GM18517 (cell line): Measurements from ENCODE around the gene CHST15.

Source experiments
- ATAC-seq: cut with Tn5 transposase; IDR thresholded peaks from one replicate; pipeline ENCODE4 v1.9.1; 2021; ENCODE audit warnings: mild to moderate bottlenecking, moderate library complexity; ENCODE audit not compliant: unreplicated experiment

CHST15 gene

DNA sequence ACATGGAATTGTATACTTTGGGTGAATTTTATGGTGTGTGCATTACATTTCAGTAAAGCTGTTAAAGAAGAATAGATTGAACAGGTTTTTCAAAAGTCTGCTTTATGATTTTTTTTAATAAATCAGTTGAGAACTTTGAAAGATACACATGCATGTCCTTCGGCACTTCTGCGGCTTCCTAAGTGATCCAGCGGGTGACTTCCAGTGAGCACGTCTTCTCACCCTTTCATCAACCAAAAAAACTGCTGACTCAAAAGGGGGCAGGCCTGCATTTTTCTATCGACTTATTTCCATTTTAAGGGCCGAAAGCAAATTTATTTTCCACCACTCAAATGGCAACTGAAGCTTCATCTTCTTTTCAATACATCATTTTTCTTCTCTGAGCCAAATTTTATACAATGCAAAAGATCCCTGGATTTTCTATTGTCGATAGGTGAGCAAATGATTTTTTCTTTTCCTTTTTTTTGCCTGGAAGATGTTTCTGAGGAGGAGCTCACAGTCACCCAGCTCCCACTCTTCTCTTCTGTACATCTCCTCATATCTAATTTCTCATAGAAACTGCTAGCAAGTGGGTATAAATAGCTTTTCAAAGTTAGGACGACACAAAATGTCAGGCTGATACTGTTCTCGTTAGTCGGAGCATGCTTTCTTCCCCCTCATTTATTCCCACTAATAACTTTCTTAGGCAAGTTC lies 10.2 kb downstream of the CHST15 start:
- ATAC-seq = no peak

DNA sequence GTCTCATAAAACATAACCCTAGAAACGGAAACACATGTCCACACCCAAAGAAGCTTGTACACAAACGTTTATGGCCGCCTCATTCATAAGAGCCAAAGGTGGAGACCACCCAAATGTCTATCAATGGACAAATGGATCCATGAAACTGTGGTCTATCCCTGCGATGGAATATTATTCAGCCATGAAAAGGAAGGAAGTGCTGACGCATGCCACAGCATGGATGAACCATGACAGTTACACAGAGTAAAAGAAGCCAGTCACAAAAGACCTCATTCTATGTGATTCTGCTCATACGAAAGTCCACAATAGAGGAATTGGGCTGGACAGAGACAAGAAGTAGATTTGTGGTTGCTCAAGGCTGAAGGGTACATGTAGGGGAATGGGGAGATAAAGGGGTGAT lies 10.8 kb downstream of the CHST15 start:
- ATAC-seq = no peak

DNA sequence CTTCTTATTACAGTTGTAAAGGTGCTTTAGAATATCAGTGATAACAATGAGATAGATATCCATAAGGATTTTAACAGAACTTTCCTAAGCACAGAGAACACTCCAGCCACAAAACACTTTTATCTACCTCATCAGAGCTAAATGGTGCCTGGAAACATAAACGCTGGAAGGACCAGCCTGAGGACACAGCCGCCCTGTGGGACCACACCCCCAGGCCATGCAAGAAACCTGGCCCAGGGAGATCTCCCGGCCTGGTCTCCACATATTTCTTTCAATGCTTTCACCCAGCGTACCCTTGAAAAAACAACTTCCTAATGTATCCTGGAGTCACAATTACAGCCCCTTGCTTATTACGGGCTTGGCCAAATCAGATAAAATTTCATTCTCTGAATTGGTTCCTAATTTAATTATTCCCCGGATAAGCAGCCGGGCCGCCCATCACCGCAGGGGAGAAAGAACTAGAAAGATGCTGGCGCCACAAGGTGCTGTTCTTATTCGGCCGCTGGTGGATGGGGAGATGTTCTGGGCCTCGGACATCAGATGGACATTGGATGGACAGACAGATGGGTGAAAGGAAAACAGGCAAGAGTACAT lies 11.8 kb downstream of the CHST15 start:
- no peak for ATAC-seq

DNA sequence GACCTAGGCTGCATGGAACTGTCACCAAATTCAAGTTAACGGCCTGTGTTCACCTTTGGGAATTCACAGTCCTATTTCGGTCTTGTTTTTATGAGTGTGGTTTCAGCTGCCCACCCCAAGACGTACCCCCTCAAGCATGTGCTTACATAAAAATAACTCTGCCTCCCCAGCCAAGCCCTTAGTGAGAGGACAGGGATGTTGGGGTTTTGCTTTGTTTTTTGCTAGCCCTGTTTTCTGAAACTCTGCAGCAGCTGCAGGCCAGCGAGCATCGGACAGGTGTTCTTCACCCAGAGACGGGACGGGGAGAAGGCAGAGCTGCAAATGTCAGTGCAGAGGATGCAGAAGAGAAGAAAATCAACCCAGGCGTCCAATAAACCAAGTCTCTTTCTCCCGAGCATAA lies 13.5 kb downstream of the CHST15 start:
- ATAC-seq = no peak

DNA sequence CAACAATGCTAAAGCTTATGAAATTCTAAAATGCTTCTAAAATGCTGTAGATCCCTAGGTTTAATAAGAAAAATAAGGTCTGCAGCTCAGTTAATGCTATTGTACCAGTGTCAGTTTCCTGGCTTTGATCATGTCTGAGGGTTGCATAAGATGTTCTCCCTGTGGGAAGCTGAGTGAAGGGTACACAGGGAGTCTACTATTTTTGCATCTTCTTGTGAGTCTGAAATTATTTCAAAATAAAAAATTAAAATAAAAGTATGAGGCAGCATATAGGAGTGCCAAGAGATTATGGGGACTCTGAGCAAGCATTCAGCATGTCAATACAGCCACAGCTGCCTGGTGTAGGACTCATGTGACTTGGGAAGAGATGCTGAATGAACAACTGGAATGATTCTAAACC lies 14.7 kb downstream of the CHST15 start:
- ATAC-seq = no peak

DNA sequence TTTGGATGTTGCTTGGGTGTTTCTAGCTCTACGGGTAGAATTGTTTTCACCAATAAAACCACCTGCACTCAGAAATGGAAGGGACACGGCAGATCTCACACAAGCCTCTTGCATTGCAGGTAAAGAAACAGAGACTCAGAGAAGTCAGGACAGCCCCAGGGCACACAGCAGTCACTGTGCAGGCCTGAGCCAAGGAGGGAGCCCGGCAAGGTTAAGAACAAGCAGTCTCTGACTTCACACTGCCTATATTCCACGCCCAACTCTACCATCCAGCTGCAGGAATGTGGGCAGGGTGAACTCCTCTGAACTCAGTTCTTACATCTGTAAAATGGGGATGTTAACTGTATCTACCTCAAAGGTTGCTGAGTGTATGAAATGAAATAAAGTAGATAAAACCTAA lies 15.4 kb downstream of the CHST15 start:
- no peak for ATAC-seq

DNA sequence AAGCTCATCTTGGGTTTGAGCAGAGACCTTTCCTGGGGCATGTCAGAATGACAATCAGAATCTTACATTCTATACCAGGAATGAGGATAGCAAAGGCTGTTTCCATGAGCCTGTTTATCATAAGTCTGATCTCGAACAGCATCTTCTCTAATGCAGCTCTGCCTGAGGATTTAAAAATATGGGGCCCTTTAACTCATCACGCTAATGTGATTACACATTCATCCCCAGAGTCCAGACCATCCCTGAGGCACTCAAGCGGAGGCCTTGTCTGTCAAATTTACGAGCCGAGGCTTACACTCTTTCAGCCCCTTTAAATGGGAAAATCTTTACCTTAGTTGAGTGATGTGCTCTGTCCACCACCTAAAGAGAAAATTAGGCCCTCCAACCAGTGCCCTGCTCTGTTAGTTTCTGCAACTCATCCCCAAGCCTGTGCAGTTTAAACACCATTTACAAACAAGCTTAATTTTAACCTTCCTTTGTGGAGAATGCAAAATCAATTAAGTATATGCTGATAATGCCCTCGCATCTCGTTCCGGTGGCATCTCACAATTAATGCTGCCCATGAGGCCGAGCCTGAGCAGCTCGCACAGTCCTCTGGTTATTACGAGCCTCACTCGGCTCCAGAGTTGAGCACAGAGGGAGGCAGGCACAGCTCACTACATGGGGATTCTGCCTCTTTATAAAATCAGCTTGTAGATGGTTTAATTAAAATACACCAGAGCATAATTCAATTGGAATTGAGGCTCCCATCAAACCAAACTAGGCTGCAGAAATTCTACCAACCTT lies 16.0 kb downstream of the CHST15 start:
- ATAC-seq = no peak

DNA sequence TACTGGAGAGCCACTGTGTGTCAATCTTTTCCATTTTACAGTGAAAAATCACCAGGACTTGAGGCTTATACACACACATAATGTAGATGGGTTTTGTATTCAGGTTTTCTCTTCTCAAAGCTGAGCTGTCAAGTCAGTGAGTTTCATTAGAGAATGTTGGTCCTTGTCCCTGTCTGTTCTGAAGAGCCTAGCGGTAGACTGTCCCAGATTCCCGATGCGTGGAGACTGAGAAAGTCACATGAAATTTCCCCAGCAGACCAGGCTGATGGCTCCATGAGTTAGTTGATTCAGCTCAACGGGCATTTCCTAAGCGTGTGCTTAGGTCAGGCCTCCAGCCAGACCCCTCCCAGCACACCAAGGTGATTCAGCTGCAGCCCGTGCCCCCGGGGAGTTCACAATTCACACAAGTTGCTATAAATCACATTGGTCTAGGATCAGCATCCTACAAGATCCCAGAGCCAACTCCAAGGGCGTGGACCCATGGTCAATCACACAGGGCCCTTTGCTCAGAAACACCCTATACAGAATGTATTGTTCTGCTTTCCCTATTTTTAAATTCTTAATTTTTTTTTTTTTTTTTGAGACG lies 17.2 kb downstream of the CHST15 start:
- no peak for ATAC-seq

DNA sequence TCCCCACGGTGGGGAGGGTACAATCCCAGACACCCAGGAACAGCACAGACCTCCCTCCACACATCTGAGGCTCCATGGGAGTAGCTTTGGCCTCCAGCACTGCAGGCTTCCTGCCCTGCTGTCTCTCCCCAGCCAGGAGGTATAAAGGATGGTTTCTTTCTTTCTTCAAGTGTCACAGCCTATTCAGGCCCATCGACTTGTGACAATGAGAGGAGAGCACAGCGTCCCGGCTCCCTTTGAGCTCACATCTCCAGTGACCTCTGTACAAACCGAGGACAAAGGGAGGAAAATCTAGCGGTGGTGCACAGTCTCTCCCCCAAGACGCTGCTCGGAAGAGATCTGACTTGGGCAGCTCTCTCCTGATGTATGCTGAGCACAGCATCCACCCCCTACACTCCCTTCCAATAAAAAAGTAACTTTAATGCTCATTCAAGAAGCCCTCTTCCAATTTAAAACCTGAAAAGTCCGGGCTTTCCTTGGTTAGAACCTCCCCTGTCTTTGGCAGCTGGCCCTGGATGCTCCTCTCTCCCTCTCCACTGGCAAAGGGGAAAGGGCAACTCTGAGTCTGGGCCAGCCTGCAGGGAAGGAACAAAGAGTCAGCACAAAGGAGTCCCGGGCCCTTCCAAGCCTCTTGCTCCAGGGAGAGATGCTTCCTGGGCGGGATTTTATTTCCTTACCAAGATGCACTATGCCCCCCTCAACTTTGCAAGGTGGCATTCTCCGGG lies 18.0 kb downstream of the CHST15 start:
- ATAC-seq = no peak

DNA sequence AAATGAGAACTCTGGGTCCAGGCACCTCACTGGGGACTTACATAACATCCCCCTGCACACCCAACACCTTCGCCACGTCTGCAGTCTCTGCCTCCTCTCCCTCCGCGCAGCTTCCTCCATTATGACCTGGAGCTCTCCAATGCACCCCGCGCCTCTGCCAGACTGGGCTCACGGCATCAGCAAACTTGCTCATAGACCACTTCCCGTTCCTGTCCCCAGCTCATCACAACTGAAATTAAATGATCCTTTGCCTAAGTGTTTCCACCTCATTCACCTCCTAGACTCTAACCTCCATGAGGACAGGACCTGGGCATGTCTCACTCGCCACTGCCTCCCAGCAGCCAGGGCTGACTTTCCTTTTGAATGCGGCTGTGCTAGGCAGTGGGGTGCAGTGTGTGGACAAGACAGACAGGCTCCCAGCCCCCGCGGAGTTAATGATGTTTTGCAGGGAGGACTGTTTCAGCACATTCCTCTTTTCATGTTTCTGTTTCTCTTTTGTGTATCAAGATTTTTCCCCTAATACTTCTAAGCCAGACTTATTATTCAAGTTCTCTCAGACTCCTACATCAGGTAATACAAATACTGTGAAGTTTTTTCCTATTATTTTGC lies 18.8 kb downstream of the CHST15 start:
- no peak for ATAC-seq

DNA sequence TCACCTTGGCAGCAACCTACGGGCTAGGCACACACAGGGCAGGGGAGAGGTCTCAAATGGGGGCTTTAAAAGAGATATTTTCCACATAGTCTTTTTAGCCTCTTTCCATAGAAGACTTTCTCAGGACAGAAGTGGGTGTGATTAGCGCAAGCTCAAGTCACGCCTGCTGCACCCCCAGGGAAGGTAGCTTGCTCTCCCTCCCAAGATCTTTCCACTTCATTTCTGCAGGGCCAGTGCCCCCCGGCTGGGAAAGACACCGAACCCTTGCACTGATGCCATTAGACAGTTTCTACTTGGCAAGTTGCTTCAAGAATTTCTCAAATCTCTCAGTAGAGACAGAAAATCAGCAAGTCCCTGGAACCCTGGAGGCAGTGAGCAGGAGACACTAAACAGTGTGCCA lies 19.4 kb downstream of the CHST15 start:
- no peak for ATAC-seq

DNA sequence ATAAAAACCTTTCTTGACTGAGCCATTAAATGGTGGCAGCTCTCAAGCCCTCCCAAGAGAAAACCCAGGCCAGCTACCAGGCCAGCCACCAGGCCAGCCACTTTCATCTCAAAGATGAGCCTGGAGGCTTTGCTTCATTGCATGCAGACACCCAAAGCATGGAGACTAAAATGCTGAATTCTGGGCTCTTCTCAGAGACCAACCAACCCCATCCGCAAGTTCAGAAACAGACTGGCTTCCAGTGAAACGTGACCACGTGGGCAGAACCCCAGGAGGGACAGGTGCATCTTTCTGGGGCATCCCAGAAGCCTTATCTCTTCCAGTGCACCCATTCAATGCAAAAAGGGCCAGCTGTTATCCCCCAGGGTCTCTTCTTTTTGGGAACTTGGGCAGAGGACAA lies 20.9 kb downstream of the CHST15 start:
- no peak for ATAC-seq

DNA sequence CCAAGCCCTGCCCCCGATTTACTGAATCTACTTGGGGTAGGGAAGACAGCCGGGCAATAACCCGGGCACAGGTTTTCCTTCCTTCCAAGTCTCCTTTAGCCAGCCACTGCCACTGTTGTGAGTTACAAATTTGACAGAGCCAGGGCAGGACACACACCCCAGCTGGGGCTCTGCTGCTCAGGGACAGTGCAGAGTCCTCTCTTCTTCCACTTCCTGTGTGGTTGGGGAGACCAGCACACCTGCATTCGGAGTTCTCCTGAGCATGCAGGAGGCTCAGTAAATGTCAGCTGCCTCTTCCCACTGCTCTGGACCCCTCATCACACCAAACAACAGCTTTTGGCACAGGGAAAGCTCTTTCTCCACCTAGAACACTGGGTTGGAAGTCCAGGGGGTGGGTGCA lies 21.3 kb downstream of the CHST15 start:
- ATAC-seq = no peak

DNA sequence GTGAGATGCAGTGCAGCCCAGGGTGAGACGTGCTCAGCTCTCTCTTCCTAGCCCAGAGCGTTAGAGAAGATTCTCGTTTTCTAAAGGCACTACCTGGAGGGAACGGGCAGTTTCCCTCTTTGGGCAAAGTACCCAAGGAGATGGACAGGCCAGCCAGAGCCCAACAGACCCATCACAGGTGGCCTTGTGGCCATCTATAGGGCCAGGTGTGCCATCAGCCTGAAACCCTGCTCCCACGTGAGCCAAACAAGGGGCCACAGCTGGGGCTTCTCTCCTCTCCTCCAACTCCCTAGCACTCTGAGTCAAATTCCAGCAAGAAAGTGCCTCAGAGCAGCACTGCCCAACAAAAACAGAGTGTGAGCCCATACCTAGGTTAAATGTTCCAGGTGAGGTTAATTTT lies 22.3 kb downstream of the CHST15 start:
- no peak for ATAC-seq

DNA sequence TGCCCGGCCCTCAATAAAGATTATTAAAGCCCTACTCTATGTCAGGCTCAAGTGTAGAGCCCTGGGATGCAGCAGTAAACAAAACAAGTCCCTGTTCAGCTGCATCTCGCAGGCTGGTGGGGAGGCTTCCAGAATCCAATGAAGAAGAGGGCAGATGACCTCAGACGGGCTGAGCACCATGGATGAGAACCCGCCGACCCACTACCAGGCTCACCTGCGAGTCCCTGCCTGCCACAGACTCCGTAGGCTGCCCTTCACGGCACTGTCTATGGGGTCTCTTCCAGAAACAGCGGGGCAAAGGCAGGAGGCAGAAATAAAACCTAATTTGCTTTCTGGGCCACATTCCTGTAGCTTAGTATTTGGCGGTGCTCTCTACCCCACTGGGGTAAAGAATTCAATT lies 22.7 kb downstream of the CHST15 start:
- ATAC-seq = no peak

DNA sequence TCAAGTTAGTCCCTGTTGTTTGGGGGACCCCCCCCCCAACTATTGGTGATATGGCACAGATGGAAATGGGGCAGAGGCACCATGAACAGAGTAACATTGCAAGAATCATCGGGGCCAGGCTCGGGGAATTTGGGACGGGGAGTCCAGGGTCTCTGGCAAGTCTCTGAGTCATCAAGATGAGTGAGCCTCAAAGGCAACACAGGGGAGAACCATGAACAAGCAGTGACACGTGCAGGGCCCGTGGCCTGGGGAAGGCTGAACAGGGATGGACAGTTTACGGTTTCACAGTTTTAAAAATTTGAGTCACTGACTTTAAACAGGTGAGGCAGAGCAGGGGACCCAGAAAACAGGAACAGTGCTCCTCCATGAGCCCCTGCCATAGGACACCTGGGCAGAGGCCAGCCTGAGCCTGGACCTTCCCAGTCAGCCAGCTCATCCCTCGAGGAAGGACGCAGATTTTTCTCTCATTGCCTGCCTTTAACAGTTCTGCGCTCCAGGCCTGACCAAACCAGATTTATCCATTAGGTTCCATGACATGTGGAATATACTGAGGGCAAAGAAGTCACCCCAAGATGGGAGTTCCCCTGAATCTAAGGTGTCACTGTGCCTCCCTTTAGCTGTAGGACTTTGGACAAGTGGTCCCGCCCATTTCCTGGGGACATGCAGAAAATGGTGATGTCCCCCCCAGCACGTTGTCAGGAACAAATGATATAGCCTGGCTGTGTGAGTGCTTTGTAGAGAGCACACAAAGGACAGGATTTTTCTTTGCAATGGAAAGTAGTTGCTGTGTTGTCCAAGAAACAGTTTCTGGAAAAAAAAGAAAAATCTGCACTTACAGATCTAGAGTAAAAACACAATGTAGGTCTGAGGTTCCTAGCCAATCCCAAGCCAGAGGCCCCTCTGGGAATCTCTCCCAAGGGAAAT lies 23.8 kb downstream of the CHST15 start:
- ATAC-seq = no peak

DNA sequence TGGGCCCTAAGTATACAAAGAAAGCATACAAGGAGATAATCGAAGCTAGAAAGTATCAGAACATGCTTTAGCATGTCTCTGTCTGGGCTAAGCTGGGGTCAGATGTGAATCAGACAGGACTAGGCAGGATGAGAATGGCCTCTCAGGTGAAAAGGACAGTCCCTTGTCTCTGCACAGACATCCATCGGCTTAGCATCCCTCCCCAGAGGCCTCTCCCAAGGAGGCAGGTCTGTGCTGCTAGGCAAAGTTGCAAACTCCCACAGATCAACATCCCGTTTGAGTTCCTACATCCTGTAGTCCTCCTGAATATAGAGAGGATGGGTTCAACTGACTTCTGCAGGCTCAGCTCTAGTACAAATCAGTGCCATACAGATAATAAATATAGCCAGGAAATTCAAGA lies 24.5 kb downstream of the CHST15 start:
- no peak for ATAC-seq

DNA sequence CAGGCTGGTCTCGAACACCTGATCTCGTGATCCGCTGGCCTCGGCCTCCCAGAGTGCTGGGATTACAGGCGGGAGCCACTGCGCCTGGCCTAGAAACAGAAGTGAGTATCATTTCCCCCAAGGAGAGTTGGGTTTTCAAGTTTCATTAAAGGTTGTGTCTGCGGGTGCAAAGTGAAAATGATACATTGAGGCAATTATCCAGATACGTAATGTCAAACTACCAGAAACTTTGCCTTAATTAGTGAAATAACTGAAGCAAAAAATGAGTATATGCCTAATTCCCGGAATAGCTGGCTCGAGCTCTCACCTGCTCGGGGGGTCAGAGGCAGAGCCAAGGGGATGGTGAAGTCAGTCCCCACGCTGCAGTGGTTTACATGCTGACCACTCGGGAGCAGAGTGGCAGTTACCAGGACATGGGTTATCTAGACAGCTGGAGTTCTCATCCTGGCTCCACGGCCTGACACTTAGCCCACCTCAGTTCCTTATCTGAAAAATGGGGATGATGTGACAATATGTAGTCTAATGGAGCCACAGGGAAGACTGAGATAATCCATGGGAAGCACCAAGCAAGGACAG lies 25.5 kb downstream of the CHST15 start:
- ATAC-seq = no peak
